A549 treated with DMSO at 1 μM for 4 hours (cell line): ENCODE results near the gene TSEN34. TPM values are rescaled to one million over a fixed set of nuclear protein-coding genes. Genes with fewer than 3 reads are reported as not detected.

Experiments used
- total RNA-seq: library from RNA; stranded (reverse); fragments of 200-300 nt; extraction: Qiagen RNA extraction; gene quantifications from 5 replicates; pipeline ENCODE4 v1.2.3, GENCODE V29; 2022; ENCODE audit warnings: low read depth

The TSEN34 gene
- total RNA-seq: 84.4 to 129 TPM (median 119 TPM) in 5 replicates

GRCh38 chr19:54191011-54191810, at the start of gene TSEN34:
TSS of gene TSEN34 (plus strand) at chr19:54191308. CDS start at chr19:54191365, 57 bp downstream.

GRCh38 chr19:54159352-54160181, 31.5 kb upstream of the TSEN34 start, which contains the start of gene LENG1:
TSS of gene LENG1 (minus strand) at chr19:54159721. CDS start at chr19:54159695, 26 bp downstream.

GRCh38 chr19:54172471-54173358, 18.4 kb upstream of the TSEN34 start, which contains the start of gene TMC4:
TSS of gene TMC4 (minus strand) at chr19:54173160. CDS start at chr19:54173117, 43 bp downstream.

GRCh38 chr19:54189145-54189734, 1.9 kb upstream of the TSEN34 start, which contains the start of gene MBOAT7:
TSS of gene MBOAT7 (minus strand) at chr19:54189580. CDS start at chr19:54188508, 1,072 bp downstream.

GRCh38 chr19:54222474-54223276, 31.6 kb downstream of the TSEN34 start, which contains the start of gene LILRB3:
TSS of gene LILRB3 (minus strand) at chr19:54223007. CDS start at chr19:54222976, 31 bp downstream.

GRCh38 chr19:54242646-54243045, 51.5 kb downstream of the TSEN34 start, which contains the start of gene LILRA6:
TSS of gene LILRA6 (minus strand) at chr19:54242790.

Other genes starting within 250 kb of the TSEN34 start
- gene CACNG8, start 228.4 kb upstream of the TSEN34 start, total RNA-seq: 1.2 to 1.7 TPM (median 1.6 TPM) in 5 replicates
- gene CACNG6, start 199.7 kb upstream of the TSEN34 start, total RNA-seq: 10.7 to 12.6 TPM (median 11.2 TPM) in 5 replicates
- 0.48 to 1.0 TPM (median 0.62 TPM) in 5 replicates for gene VSTM1, start 127.4 kb upstream of the TSEN34 start, total RNA-seq
- gene TARM1, start 109.9 kb upstream of the TSEN34 start, total RNA-seq: not detected in 5 replicates
- gene OSCAR, start 90.5 kb upstream of the TSEN34 start, total RNA-seq: 0.25 to 0.47 TPM (median 0.42 TPM) in 4 of 5 replicates, not detected in the other
- gene NDUFA3, start 88.5 kb upstream of the TSEN34 start, total RNA-seq: 201 to 236 TPM (median 209 TPM) in 5 replicates
- 21.0 to 32.2 TPM (median 23.7 TPM) in 5 replicates for gene TFPT, start 75.7 kb upstream of the TSEN34 start, total RNA-seq
- 109 to 123 TPM (median 115 TPM) in 5 replicates for gene PRPF31, start 75.6 kb upstream of the TSEN34 start, total RNA-seq
- gene CNOT3, start 53.5 kb upstream of the TSEN34 start, total RNA-seq: 58.2 to 75.0 TPM (median 66.9 TPM) in 5 replicates
- gene LENG1, start 31.6 kb upstream of the TSEN34 start, total RNA-seq: 8.2 to 9.7 TPM (median 8.5 TPM) in 5 replicates
- 0.99 to 1.2 TPM (median 1.1 TPM) in 5 replicates for gene TMC4, start 18.1 kb upstream of the TSEN34 start, total RNA-seq
- gene MBOAT7, start 1.7 kb upstream of the TSEN34 start, total RNA-seq: 125 to 191 TPM (median 159 TPM) in 5 replicates
- 2,084 to 2,876 TPM (median 2,101 TPM) in 5 replicates for gene RPS9, start 9.6 kb downstream of the TSEN34 start, total RNA-seq
- gene LILRB3, start 31.7 kb downstream of the TSEN34 start, total RNA-seq: 0.04 to 0.17 TPM (median 0.11 TPM) in 3 of 5 replicates, not detected in the others
- gene LILRA6, start 51.5 kb downstream of the TSEN34 start, total RNA-seq: not detected in 5 replicates
- 0.02 TPM in 1 of 5 replicates, not detected in the others for gene LILRB5, start 66.0 kb downstream of the TSEN34 start, total RNA-seq
- 0.05 to 0.09 TPM (median 0.05 TPM) in 4 of 5 replicates, not detected in the other for gene LILRB2, start 89.8 kb downstream of the TSEN34 start, total RNA-seq
- gene LILRA5, start 121.9 kb downstream of the TSEN34 start, total RNA-seq: not detected in 5 replicates
- 0.08 TPM in 1 of 5 replicates, not detected in the others for gene LILRA4, start 147.9 kb downstream of the TSEN34 start, total RNA-seq
- gene LAIR1, start 173.6 kb downstream of the TSEN34 start, total RNA-seq: 0.16 TPM in 1 of 5 replicates, not detected in the others
- gene TTYH1, start 224.2 kb downstream of the TSEN34 start, total RNA-seq: 0.14 to 0.34 TPM (median 0.25 TPM) in 4 of 5 replicates, not detected in the other